Progenitor cell of endocrine pancreas (in vitro differentiated cells): Measurements from ENCODE around the gene TFEB. TPM values are rescaled to one million over a fixed set of nuclear protein-coding genes. Genes with fewer than 3 reads are reported as not detected.

Experiments used
- DNase-seq: peaks from one replicate; pipeline ENCODE4 v3.0.0; 2021; ENCODE audit warnings: low spot score; ENCODE audit not compliant: unreplicated experiment
- H3K27ac Mint-ChIP-seq: 2 replicates; pipeline ENCODE4 v1.8.0; 2021; ENCODE audit warnings: mild to moderate bottlenecking, moderate library complexity, mixed read lengths
- H3K27me3 Mint-ChIP-seq: 2 replicates; pipeline ENCODE4 v1.8.0; 2021; ENCODE audit warnings: mixed read lengths
- H3K36me3 Mint-ChIP-seq: 2 replicates; pipeline ENCODE4 v1.8.0; 2022; ENCODE audit warnings: mixed read lengths; ENCODE audit not compliant: insufficient read depth
- H3K4me1 Mint-ChIP-seq: 2 replicates; pipeline ENCODE4 v1.8.0; 2021; ENCODE audit warnings: low read depth, mixed read lengths
- H3K4me3 Mint-ChIP-seq: 2 replicates; pipeline ENCODE4 v1.8.0; 2021; ENCODE audit warnings: low read depth, mild to moderate bottlenecking, moderate library complexity, mixed read lengths
- H3K9me3 Mint-ChIP-seq: 2 replicates; pipeline ENCODE4 v1.8.0; 2021; ENCODE audit warnings: low read depth, mixed read lengths
- total RNA-seq: library from RNA; stranded (reverse); gene quantifications from 2 replicates; pipeline ENCODE4 v1.2.1, GENCODE V29; 2021
- TF ChIP-seq, protein P1 (sequence below): fragments of 200-600 bp; sonication (generic); IDR thresholded peaks from one replicate; pipeline ENCODE4 v1.5.0; 2021; ENCODE audit warnings: antibody characterized with exemption, mild to moderate bottlenecking; ENCODE audit not compliant: unreplicated experiment

Gene TFEB
- total RNA-seq, 1 donor from 2014 or later = 0.48 TPM

DNA sequence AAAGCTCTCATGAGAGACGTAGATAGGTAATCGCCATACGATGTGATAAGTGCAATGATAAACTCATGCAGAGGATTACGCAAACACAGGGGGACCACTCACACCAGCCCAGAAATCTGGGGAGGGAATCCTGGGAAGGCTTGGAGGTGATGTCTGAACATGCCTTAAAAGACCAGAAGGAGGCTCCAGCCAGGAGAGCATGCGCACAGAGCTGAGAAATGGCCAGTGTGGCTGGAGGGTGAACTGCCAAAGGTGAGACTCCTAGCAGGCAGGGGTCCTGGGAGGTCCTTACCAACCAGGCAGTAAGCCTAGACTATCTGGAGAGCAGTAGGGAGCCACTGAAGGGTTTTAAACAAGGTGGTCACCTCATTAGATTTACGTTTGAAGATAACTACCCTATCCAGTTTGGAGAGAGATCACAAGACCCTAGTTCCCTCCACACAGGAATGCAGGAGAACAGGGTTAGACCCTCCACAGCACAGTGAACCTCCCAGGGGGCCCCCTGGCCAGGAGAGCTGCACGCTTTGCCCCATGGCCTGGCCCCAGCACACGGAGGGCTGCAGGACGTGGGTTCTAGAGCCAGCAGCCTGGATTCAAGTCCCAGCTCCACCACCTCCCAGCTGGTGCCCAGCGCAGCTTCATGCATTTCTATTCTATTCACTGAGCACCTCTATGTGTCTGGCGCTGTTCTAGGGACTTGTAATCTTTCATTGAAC is 84.0 kb downstream of the TFEB start:
- peaks cover 16% of the 10 kb centered on the region for H3K36me3 Mint-ChIP-seq
- H3K27me3 Mint-ChIP-seq = no peaks in the 10 kb centered on the region
- TF ChIP-seq, protein P1, sequence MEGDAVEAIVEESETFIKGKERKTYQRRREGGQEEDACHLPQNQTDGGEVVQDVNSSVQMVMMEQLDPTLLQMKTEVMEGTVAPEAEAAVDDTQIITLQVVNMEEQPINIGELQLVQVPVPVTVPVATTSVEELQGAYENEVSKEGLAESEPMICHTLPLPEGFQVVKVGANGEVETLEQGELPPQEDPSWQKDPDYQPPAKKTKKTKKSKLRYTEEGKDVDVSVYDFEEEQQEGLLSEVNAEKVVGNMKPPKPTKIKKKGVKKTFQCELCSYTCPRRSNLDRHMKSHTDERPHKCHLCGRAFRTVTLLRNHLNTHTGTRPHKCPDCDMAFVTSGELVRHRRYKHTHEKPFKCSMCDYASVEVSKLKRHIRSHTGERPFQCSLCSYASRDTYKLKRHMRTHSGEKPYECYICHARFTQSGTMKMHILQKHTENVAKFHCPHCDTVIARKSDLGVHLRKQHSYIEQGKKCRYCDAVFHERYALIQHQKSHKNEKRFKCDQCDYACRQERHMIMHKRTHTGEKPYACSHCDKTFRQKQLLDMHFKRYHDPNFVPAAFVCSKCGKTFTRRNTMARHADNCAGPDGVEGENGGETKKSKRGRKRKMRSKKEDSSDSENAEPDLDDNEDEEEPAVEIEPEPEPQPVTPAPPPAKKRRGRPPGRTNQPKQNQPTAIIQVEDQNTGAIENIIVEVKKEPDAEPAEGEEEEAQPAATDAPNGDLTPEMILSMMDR = no peak
- peaks cover 6% of the 10 kb centered on the region for H3K4me1 Mint-ChIP-seq
- no peak overlapping the region for H3K27ac Mint-ChIP-seq
- DNase-seq = no peak
- H3K9me3 Mint-ChIP-seq = no peaks in the 10 kb centered on the region
- H3K4me3 Mint-ChIP-seq = no peak overlapping the region

DNA sequence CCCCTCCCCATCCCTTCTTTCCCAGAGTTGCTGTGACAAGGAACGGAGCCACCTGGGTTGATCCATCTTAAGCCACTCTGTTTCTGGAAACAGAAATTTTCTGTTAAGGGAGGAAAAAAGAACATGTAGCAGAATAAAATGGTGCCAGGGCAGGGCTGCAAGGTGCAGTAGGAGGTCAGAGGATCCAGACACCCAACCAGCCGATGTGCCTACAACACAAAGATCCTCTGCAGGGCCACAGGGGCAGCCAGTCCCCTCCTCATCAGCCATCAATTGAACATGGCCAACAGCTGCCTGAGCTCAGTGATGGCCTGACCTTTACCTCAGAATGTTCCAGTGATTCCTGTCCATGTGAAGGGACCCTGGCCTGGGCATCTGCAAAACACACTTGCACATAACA is 85.3 kb downstream of the TFEB start:
- Mint-ChIP-seq H3K27ac (no peak overlapping the region), H3K27me3 (no peaks in the 10 kb centered on the region), H3K9me3 (no peaks in the 10 kb centered on the region), H3K4me3 (no peak overlapping the region), H3K4me1 (peaks cover 5% of the 10 kb centered on the region), H3K36me3 (peaks cover 16% of the 10 kb centered on the region)
- DNase-seq = no peak
- TF ChIP-seq, protein P1 = no peak

DNA sequence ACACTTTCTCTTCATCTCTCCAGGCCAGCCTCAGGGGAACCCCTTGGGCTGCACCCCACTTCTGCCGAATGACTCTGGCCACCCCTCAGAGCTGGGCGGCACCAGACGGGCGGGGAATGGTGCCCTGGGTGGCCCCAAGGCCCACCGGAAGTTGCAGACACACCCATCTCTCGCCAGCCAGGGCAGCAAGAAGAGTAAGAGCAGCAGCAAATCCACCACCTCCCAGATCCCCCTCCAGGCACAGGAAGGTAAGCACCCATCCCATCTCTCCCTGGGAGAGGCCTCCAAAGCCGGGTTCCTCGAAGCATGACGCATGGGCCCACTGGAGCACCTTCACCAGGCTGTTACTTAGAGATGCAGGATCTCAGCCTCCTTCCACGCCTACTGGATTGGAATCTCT is 85.8 kb downstream of the TFEB start:
- Mint-ChIP-seq H3K9me3 (no peaks in the 10 kb centered on the region), H3K4me1 (peaks cover 8% of the 10 kb centered on the region), H3K27ac (no peak overlapping the region), H3K36me3 (peaks cover 16% of the 10 kb centered on the region), H3K4me3 (no peak overlapping the region), H3K27me3 (no peaks in the 10 kb centered on the region)
- DNase-seq = no peak
- TF ChIP-seq, protein P1 = no peak

DNA sequence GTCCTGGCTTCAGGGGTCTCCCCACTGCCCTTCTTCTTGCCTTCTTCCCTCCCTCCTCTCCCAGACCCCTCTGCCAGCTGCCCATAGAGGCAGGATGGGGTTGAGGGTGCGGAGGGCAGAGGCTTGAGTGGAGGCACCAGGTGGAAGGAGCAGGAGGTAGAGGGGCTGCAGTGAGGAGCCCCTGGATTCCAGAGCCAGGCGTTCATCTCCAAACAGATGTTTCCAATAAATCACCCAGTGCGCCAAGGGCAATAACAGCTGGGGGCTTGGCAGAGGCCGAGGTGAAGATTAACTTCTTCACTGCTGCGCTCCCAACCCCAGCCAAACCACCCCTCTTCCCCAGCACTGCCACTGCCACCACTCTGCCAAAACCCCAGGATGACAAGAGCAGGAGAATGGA is 86.5 kb downstream of the TFEB start:
- H3K4me1 Mint-ChIP-seq = peaks cover 12% of the 10 kb centered on the region
- H3K4me3 Mint-ChIP-seq = no peak overlapping the region
- TF ChIP-seq, protein P1 = no peak
- peaks cover 16% of the 10 kb centered on the region for H3K36me3 Mint-ChIP-seq
- no peak for DNase-seq
- no peak overlapping the region for H3K27ac Mint-ChIP-seq
- H3K27me3 Mint-ChIP-seq = no peaks in the 10 kb centered on the region
- no peaks in the 10 kb centered on the region for H3K9me3 Mint-ChIP-seq

DNA sequence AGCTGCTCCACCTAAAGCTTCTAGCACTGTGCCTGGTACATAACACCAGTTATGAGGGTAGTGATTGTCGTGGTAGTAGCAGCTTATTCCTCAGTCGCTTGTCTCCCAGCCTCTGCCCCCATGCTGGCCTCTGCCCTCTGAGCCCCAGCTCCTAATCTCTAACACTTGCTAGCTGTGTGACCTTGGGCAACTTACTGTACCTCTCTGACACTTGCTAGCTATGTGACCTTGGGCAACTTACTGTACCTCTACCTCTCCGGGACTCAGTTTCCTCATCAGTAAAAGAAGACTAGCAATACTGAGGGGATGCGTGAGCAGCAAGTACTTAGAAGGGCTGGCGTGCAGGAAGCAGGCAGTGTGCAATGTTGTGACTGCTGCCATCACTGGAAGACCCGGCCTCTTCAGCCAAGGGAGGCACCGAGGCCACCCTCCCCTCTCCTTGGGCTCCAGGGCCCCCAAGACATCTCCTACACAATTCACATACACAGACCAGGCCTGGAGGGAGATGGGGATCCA is 87.3 kb downstream of the TFEB start:
- DNase-seq = no peak
- TF ChIP-seq, protein P1 = no peak
- H3K27ac Mint-ChIP-seq = no peak overlapping the region
- H3K27me3 Mint-ChIP-seq = no peaks in the 10 kb centered on the region
- H3K36me3 Mint-ChIP-seq = peaks cover 13% of the 10 kb centered on the region
- no peak overlapping the region for H3K4me3 Mint-ChIP-seq
- peaks cover 10% of the 10 kb centered on the region for H3K4me1 Mint-ChIP-seq
- no peaks in the 10 kb centered on the region for H3K9me3 Mint-ChIP-seq
